GM19455 (cell line): Measurements from ENCODE around the gene OBSCN.

Experiments used
- ATAC-seq: cut with Tn5 transposase; IDR thresholded peaks from one replicate; pipeline ENCODE4 v1.9.1; 2021; ENCODE audit not compliant: unreplicated experiment

OBSCN gene

GRCh38 chr1:228316589-228317387 lies 108.9 kb downstream of the OBSCN start:
- ATAC-seq = no peak

GRCh38 chr1:228317411-228317828 lies 109.6 kb downstream of the OBSCN start:
- no peak for ATAC-seq

- ATAC-seq = no peak
Measured at GRCh38 chr1:228317891-228318810, 110.3 kb downstream of the OBSCN start.

- ATAC-seq = no peak
Measured at GRCh38 chr1:228318823-228319241, 111.0 kb downstream of the OBSCN start.

- no peak for ATAC-seq
Measured at GRCh38 chr1:228319352-228320088, 111.7 kb downstream of the OBSCN start.

- ATAC-seq = no peak
Measured at GRCh38 chr1:228320394-228320793, 112.5 kb downstream of the OBSCN start.

- ATAC-seq = no peak
Measured at GRCh38 chr1:228321435-228321834, 113.6 kb downstream of the OBSCN start.

- no peak for ATAC-seq
Measured at GRCh38 chr1:228321895-228322294, 114.1 kb downstream of the OBSCN start.

GRCh38 chr1:228323401-228323800 lies 115.6 kb downstream of the OBSCN start:
- no peak for ATAC-seq

GRCh38 chr1:228325267-228325666 lies 117.4 kb downstream of the OBSCN start:
- no peak for ATAC-seq

GRCh38 chr1:228329887-228330286 lies 122.0 kb downstream of the OBSCN start:
- ATAC-seq = no peak

- no peak for ATAC-seq
Measured at GRCh38 chr1:228332797-228333738, 125.2 kb downstream of the OBSCN start.

- no peak for ATAC-seq
Measured at GRCh38 chr1:228333739-228334115, 125.9 kb downstream of the OBSCN start.

- no peak for ATAC-seq
Measured at GRCh38 chr1:228334226-228334935, 126.5 kb downstream of the OBSCN start.

GRCh38 chr1:228334954-228335353 lies 127.1 kb downstream of the OBSCN start:
- no peak for ATAC-seq

- ATAC-seq = no peak
Measured at GRCh38 chr1:228335406-228336307, 127.8 kb downstream of the OBSCN start.

- ATAC-seq = no peak
Measured at GRCh38 chr1:228336308-228337030, 128.6 kb downstream of the OBSCN start.

GRCh38 chr1:228337031-228337564 lies 129.3 kb downstream of the OBSCN start:
- no peak for ATAC-seq
